ENCODE measurements around the gene PRR14. TPM values are rescaled to one million over a fixed set of nuclear protein-coding genes. Genes with fewer than 3 reads are reported as not detected.

The PRR14 gene
- total and polyA plus RNA-seq, 3 donors from 2014 or later, result 37.0 to 66.3 (median 60.0) TPM

GRCh38 chr16:30675143-30675542, 24.4 kb downstream of the PRR14 start:
- no peak overlapping the region for H3K4me3 ChIP-seq
- no peak for DNase-seq
- WGBS, 2 donors, result 87 to 88% methylated on average over 10 of the region's 10 CpGs

DNA sequence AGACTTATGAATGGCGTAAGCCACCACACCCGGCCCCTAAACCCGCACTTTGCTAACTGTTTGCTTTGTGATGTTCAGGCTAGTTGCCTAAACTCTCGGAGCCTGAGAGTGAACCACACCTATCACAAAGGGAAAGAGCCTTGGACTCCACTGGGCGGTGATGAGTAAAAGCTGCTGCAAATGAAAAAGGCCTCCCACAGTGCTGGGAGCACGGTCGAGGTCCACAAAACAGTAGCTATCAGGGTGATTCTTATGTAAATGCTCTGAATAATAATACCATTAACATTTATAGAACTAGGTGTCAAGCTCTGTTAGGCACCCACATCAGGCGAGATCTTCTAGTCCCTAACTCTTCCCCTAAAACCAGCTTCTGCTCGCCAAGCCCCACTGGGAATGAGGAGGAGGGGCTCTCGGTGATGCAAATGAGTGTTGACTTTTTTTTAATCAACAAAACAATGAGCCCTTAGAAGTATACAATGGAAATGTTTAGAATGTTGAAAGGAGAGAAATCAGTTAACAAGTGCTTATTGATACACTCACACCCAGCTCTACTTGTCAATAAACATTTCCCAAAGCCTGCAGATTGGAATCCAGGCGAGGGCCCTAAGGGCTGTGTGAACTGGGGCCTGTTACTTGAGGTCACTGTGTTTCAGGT, 27.3 kb downstream of the PRR14 start:
- Histone ChIP-seq H3K27me3 (no peaks in the 10 kb centered on the region), H3K4me3 (no peak overlapping the region), H3K4me1 (no peaks in the 10 kb centered on the region), H3K9me3 (no peaks in the 10 kb centered on the region), H3K27ac (no peak overlapping the region), H3K36me3 (ENCODE audit: low read depth, missing control alignments) (no peaks in the 10 kb centered on the region)
- no peak for DNase-seq
- WGBS, 2 donors, result 77 to 80% methylated on average over 10 to 11 of the region's 11 CpGs
- intact Hi-C loops (cut with DNase I; ENCODE audit: low total_unique reads), result no loop called here
- TF ChIP-seq POLR2A (IDR thresholded peaks at IDR 0.05), result no peak
- TF ChIP-seq, protein P1, sequence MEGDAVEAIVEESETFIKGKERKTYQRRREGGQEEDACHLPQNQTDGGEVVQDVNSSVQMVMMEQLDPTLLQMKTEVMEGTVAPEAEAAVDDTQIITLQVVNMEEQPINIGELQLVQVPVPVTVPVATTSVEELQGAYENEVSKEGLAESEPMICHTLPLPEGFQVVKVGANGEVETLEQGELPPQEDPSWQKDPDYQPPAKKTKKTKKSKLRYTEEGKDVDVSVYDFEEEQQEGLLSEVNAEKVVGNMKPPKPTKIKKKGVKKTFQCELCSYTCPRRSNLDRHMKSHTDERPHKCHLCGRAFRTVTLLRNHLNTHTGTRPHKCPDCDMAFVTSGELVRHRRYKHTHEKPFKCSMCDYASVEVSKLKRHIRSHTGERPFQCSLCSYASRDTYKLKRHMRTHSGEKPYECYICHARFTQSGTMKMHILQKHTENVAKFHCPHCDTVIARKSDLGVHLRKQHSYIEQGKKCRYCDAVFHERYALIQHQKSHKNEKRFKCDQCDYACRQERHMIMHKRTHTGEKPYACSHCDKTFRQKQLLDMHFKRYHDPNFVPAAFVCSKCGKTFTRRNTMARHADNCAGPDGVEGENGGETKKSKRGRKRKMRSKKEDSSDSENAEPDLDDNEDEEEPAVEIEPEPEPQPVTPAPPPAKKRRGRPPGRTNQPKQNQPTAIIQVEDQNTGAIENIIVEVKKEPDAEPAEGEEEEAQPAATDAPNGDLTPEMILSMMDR (IDR thresholded peaks at IDR 0.05), result no peak

More at GRCh38 chr16:30675143-30675542, 24.4 kb downstream of the PRR14 start:
- TF ChIP-seq, protein P1 (IDR thresholded peaks at IDR 0.05), result no peak
- no peak for TF ChIP-seq POLR2A (IDR thresholded peaks at IDR 0.05)
- Histone ChIP-seq H3K4me1 (no peaks in the 10 kb centered on the region), H3K36me3 (ENCODE audit: low read depth, missing control alignments) (no peaks in the 10 kb centered on the region), H3K9me3 (no peaks in the 10 kb centered on the region), H3K27ac (no peak overlapping the region), H3K27me3 (no peaks in the 10 kb centered on the region)
- intact Hi-C loops (cut with DNase I; ENCODE audit: low total_unique reads), result no loop called here

- Histone ChIP-seq H3K9me3 (no peaks in the 10 kb centered on the region), H3K4me3 (no peak overlapping the region), H3K27me3 (no peaks in the 10 kb centered on the region), H3K36me3 (ENCODE audit: low read depth, missing control alignments) (no peaks in the 10 kb centered on the region), H3K4me1 (no peaks in the 10 kb centered on the region), H3K27ac (no peak overlapping the region)
- intact Hi-C loops (cut with DNase I; ENCODE audit: low total_unique reads), result no loop called here
- DNase-seq, result no peak
- TF ChIP-seq, protein P1 (IDR thresholded peaks at IDR 0.05), result no peak
- no peak for TF ChIP-seq POLR2A (IDR thresholded peaks at IDR 0.05)
- WGBS, 2 donors, result 79 to 85% methylated on average over 3 of the region's 3 CpGs
Measured at GRCh38 chr16:30678586-30678970, 27.8 kb downstream of the PRR14 start.

DNA sequence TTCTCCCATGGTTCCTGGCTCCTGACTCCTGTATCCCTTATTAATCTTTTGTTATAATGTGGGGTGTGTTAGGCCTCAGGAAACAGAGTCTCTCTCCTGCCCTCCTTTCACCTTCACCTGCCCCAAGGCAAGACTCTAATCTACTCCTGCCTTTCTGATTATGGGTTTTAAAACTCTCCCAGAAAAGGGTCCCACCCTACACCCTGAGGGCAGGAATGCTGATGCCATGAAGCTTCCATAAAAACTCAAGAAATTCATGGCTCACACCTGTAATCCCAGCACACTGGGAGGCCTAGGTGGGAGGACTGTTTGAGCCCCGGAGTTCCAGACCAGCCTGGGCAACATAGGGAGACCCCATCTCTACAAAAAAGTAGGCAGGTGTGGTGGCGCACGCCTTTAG, 29.6 kb downstream of the PRR14 start:
- 92 to 98% methylated on average over 3 of the region's 3 CpGs for WGBS, 2 donors

More for the DNA sequence above, 29.6 kb downstream of the PRR14 start:
- Histone ChIP-seq H3K27ac (no peak overlapping the region), H3K36me3 (ENCODE audit: low read depth, missing control alignments) (no peaks in the 10 kb centered on the region), H3K9me3 (no peaks in the 10 kb centered on the region), H3K4me3 (no peak overlapping the region), H3K4me1 (no peaks in the 10 kb centered on the region), H3K27me3 (no peaks in the 10 kb centered on the region)
- intact Hi-C loops (cut with DNase I; ENCODE audit: low total_unique reads), result no loop called here
- DNase-seq, result no peak
- TF ChIP-seq, protein P1 (IDR thresholded peaks at IDR 0.05), result no peak
- TF ChIP-seq POLR2A (IDR thresholded peaks at IDR 0.05), result no peak
